ENCODE data around the gene SVIL.

Gene SVIL

DNA sequence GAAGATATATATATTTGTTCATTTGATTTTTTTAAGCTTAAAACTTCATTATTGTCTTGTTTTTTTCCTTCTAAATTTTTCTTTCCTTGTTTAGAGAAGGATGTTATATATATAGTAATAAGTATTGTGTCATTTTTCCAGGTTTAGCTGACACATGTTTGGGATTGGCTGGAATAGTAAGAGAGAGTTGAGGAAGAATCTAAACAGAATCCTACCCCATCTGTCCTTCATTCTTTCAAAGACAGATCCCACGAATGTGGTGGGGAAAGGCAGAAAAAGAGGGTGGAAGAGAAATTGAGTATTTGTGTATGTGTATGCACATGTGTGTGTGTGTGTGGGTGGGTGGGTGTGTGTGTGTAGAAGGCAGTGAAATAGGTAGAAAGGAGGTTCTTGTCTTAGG is 132.4 kb downstream of the SVIL start:
- peaks cover 51% of the 10 kb centered on the region for H3K36me3 Mint-ChIP-seq (ENCODE audit: low read depth)
- H3K4me3 Mint-ChIP-seq, result no peak overlapping the region
- no peaks in the 10 kb centered on the region for H3K27me3 Mint-ChIP-seq (ENCODE audit: low read depth, poor library complexity)
- no peaks in the 10 kb centered on the region for H3K9me3 Mint-ChIP-seq
- no peak for DNase-seq
- TF ChIP-seq, protein P1, sequence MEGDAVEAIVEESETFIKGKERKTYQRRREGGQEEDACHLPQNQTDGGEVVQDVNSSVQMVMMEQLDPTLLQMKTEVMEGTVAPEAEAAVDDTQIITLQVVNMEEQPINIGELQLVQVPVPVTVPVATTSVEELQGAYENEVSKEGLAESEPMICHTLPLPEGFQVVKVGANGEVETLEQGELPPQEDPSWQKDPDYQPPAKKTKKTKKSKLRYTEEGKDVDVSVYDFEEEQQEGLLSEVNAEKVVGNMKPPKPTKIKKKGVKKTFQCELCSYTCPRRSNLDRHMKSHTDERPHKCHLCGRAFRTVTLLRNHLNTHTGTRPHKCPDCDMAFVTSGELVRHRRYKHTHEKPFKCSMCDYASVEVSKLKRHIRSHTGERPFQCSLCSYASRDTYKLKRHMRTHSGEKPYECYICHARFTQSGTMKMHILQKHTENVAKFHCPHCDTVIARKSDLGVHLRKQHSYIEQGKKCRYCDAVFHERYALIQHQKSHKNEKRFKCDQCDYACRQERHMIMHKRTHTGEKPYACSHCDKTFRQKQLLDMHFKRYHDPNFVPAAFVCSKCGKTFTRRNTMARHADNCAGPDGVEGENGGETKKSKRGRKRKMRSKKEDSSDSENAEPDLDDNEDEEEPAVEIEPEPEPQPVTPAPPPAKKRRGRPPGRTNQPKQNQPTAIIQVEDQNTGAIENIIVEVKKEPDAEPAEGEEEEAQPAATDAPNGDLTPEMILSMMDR (IDR thresholded peaks at IDR 0.05), result no peak
- H3K27ac Mint-ChIP-seq, result peak overlapping the region; percentile 17
- H3K4me1 Mint-ChIP-seq, result peaks cover 10% of the 10 kb centered on the region

DNA sequence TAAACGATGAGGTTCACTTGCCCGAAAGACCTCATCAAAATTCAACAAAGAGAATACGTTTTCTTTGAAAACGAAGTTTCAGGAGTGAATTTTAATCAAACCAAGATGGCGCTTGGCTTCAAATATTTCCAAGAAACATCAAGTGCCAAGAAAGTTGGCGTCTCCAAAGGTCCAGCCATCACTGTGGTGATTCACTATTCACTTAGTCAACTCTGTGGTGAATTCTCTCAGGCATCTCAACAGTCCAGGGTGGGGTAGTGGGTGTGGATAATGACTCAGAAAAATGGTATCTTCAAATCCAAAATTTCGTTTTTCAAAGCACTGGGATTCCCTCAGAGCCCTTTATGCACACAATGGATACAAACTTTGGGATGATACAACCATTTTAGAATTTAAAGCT is 133.1 kb downstream of the SVIL start:
- TF ChIP-seq, protein P1 (IDR thresholded peaks at IDR 0.05), result no peak
- Mint-ChIP-seq H3K9me3 (no peaks in the 10 kb centered on the region), H3K27me3 (ENCODE audit: low read depth, poor library complexity) (no peaks in the 10 kb centered on the region), H3K4me3 (no peak overlapping the region), H3K27ac (no peak overlapping the region), H3K4me1 (peaks cover 4% of the 10 kb centered on the region), H3K36me3 (ENCODE audit: low read depth) (peaks cover 48% of the 10 kb centered on the region)
- DNase-seq, result no peak

DNA sequence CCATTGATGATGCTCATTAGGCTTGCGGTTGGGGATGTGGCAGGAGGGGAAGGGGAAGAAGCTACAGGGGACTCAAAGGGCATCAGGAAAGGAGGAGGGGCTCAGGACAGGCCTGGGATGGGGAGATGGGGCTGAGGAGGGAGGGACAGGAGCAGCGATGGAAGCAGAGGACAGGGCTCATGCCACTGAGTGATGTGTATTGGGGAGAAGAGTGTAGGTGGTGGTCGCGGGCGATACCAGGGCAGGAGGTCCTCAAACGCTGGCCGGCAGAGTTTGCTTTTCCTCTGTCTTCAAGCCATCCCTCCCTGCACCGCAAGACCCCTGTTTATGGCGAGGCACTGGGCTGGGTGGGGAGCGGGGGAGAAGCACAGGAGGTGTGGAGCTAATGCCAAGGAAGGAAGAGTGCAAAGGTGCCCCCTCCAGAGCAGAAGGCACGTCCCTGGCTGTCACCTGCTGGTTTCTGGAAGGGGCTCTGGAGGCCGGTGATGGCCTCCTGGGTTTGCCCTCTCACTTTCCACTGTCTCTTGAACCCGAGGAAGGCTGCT is 134.7 kb downstream of the SVIL start:
- Mint-ChIP-seq H3K9me3 (no peaks in the 10 kb centered on the region), H3K4me1 (peaks cover 14% of the 10 kb centered on the region), H3K4me3 (no peak overlapping the region), H3K27ac (no peak overlapping the region), H3K27me3 (ENCODE audit: low read depth, poor library complexity) (no peaks in the 10 kb centered on the region), H3K36me3 (ENCODE audit: low read depth) (peaks cover 37% of the 10 kb centered on the region)
- TF ChIP-seq, protein P1 (IDR thresholded peaks at IDR 0.05), result no peak
- no peak for DNase-seq

DNA sequence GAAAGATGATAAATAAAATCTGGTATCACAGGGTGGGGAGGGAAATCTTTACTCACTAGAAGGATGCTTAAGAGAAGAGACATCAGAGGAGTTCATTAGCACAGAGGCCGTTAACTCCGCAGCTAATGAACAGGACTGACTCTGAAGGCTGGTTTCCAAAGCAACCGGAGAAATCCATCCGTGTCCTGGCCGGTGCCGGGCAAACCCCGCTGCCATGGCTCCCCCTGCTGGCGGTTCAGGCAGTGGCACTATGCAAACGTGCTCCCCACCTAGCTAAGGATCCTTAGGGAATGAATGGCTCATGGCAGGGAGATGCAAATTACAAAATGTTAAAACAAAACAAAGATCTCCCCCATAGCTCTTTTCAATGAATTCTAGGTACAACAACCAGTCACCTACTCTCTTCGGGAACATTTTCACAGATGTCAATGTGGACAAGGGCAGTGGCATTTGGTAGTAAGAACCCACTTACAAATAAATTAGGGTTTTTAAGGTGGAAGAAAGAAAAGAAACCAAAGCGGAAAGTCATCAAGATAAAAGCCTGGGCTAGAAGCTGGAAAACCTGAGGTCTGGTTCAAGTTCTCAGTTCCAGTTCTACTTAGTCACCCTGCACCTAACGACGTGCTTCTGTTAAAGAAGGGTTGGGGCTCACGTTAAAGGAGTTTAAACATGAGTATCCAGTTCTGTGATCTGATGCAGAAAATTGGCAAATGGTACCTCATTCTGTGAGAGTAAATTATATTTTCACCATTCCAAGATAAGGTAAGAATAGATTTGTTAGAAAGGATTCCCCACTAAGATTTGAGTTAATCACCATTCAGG is 138.2 kb downstream of the SVIL start:
- Mint-ChIP-seq H3K9me3 (no peaks in the 10 kb centered on the region), H3K4me3 (no peak overlapping the region), H3K27me3 (ENCODE audit: low read depth, poor library complexity) (no peaks in the 10 kb centered on the region), H3K27ac (no peak overlapping the region), H3K36me3 (ENCODE audit: low read depth) (peaks cover 38% of the 10 kb centered on the region), H3K4me1 (peaks cover 16% of the 10 kb centered on the region)
- peak; percentile 94 for DNase-seq
- TF ChIP-seq, protein P1 (IDR thresholded peaks at IDR 0.05), result peak; percentile 97

DNA sequence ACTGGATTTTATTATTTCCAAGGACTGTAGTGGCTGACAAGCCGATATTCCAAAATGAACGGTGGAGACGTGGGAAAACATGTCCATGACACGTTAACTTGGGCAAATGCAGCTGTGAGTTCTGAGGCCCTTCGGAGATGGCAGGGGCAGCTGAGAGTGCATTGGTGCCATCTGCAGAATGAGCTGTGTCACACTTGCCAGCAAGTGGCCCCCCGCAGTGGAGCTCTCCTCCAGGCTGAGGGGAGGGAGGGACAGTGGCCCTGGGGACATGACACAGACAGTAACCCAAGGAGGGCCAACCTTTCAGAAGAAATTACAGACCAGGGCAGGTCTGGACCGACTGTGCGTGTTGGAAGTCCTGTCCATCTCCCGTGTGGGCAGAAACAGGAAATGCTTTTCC is 139.4 kb downstream of the SVIL start:
- Mint-ChIP-seq H3K27ac (no peak overlapping the region), H3K4me3 (no peak overlapping the region), H3K36me3 (ENCODE audit: low read depth) (peaks cover 42% of the 10 kb centered on the region)

More for the DNA sequence above, 139.4 kb downstream of the SVIL start:
- TF ChIP-seq, protein P1 (IDR thresholded peaks at IDR 0.05), result no peak
- H3K9me3 Mint-ChIP-seq, result no peaks in the 10 kb centered on the region
- peaks cover 16% of the 10 kb centered on the region for H3K4me1 Mint-ChIP-seq
- no peaks in the 10 kb centered on the region for H3K27me3 Mint-ChIP-seq (ENCODE audit: low read depth, poor library complexity)
- DNase-seq, result no peak

Data from nephron progenitor cell (in vitro differentiated cells).